GM12873 (cell line): ENCODE data around the gene CXorf38.

Source experiments
- TF ChIP-seq, protein P1 (sequence below): IDR thresholded peaks from 2 replicates; pipeline ENCODE4 v1.5.1; 2012; ENCODE audit warnings: low read depth, mild to moderate bottlenecking, moderate library complexity, low read length, control low read depth; ENCODE audit not compliant: insufficient read depth; ENCODE audit errors: missing control alignments

CXorf38 gene

GRCh38 chrX:40625294-40625693 is 22.1 kb downstream of the CXorf38 start:
- TF ChIP-seq, protein P1, sequence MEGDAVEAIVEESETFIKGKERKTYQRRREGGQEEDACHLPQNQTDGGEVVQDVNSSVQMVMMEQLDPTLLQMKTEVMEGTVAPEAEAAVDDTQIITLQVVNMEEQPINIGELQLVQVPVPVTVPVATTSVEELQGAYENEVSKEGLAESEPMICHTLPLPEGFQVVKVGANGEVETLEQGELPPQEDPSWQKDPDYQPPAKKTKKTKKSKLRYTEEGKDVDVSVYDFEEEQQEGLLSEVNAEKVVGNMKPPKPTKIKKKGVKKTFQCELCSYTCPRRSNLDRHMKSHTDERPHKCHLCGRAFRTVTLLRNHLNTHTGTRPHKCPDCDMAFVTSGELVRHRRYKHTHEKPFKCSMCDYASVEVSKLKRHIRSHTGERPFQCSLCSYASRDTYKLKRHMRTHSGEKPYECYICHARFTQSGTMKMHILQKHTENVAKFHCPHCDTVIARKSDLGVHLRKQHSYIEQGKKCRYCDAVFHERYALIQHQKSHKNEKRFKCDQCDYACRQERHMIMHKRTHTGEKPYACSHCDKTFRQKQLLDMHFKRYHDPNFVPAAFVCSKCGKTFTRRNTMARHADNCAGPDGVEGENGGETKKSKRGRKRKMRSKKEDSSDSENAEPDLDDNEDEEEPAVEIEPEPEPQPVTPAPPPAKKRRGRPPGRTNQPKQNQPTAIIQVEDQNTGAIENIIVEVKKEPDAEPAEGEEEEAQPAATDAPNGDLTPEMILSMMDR = no peak

DNA sequence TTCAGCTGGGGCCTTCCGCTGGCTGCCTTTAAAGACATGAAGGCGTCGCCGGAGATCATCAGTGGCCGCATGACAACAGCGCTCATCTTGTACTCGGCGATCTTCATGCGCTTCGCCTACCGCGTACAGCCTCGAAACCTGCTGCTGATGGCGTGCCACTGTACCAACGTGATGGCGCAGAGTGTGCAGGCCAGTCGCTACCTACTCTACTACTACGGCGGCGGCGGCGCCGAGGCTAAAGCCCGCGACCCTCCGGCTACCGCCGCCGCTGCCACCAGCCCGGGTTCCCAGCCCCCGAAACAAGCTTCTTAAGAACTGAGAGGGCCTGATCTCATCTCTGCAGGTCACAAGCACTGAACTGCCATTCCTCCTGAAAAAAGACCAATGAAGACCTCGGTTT is 23.7 kb downstream of the CXorf38 start:
- TF ChIP-seq, protein P1 = no peak

GRCh38 chrX:40623139-40623536 is 24.2 kb downstream of the CXorf38 start, which contains the start of gene MPC1L:
MPC1L (plus strand) TSS chrX:40623428; CDS start chrX:40623566, 138 bp downstream.
- TF ChIP-seq, protein P1 = no peak

- TF ChIP-seq, protein P1 = no peak
These were observed 24.8 kb downstream of the CXorf38 start for GRCh38 chrX:40622479-40623138.

- TF ChIP-seq, protein P1 = no peak
These were observed 29.8 kb downstream of the CXorf38 start for GRCh38 chrX:40617566-40617965.

GRCh38 chrX:40615976-40616375 is 31.4 kb downstream of the CXorf38 start:
- TF ChIP-seq, protein P1 = no peak

GRCh38 chrX:40612511-40612910 is 34.9 kb downstream of the CXorf38 start:
- TF ChIP-seq, protein P1 = no peak
